ENCODE measurements around the gene FLNB.

Gene FLNB

DNA sequence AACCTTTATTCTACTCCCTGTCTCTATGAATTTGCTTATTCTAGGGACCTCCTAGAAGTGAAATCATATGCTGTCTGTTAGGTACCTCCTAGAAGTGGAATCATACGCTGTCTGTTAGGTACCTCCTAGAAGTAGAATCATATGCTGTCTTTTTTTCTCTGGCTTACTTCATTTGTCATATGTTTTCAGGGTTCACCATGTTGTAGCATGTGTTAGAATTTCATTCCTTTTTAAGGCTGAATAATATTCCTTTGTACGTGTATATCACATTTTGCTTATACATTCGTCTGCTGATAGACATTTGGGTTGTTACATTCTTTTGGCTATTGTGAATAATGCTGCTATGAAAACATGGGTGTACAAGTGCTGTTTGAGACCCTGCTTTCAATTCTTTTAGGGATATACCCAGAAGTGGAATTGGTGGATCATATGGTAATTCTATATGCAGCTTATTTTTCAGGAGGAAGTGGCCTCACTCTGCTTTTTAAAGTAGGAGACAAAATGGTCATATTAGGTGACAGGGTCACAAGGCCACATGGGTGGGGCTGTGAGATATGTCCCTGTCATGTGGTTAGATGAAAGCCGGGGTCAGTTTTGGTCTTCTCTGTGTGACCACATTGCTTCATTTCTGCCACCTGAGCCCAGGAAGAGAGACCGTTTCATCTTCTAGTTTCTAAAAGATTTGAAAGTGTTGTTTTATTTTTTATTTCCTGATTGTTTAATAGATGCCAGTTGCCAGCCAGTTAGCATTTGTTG is 76.7 kb downstream of the FLNB start:
- DNase-seq, result no peak

DNA sequence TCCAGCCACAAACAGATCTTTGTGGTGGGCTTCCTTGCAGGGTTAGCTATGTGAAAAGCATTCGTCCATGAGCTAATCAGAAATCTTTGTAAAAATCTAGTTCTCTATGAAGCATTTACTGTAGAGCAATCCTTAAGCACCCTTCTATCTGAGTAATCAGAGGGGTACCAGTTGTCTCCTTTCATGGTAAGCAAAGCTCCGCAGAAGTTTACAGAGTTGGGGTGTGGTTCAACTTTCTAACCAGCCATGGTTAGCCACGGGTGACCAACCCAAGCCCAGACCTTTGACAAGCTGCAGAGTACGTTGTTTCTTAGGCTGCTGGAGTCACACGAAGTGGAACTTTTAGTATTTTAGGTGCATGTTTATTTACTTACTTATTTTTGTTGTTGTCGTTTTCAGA is 77.4 kb downstream of the FLNB start:
- no peak for DNase-seq

DNA sequence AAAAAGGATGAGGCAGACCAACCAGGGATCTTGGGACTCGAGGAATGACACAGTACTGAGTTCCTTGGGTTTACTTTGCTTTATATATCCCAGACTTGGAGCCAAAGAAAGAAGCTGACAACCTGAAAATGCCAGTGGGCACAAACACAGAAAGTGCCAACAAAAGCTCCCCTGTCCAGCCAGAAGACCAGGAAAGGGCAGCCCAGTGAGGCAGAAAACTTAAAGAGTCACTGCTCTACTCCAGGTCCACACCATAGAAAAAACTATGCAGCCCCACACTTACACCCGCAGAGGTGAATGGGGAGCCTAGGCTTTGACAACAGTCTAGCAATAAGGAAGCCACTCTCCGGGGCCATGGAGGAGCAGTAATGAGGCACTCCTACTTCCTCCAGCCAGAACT is 80.3 kb downstream of the FLNB start:
- DNase-seq, result no peak

DNA sequence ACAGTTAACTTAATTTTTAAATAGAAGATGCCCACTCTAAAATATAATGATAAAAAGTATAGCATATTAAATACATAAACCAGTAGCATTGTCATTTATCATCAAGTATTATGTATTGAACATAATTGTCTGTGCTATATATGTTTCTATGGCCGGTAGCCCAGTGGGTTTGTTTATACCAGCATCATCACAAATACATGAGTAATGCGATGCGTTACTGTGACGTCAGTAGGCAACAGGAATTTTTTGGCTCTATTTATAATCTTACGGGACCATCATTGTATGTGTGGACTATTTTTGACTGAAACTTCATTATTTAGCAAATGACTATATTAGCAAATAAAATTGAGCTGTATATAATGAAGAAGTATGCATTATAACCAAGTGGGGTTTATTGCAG is 82.1 kb downstream of the FLNB start:
- no peak for DNase-seq

DNA sequence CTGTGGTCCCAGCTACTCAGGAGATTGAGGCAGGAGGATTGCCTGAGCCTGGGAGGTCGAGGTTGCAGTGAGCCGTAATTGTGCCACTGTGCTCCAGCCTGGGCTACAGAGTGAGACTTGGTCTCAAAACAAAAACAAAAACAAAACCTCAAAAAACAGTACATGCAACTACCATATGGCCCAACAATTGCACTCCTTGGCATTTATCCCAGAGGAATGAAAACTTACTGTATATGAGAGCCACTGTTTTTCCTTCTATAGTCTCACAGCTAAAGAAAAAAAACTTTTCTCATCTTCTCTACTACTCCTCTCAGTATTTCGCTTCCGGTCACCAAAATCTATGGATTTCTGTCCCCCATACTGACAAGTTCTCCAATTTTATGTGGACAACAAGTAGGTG is 84.3 kb downstream of the FLNB start:
- DNase-seq, result no peak

DNA sequence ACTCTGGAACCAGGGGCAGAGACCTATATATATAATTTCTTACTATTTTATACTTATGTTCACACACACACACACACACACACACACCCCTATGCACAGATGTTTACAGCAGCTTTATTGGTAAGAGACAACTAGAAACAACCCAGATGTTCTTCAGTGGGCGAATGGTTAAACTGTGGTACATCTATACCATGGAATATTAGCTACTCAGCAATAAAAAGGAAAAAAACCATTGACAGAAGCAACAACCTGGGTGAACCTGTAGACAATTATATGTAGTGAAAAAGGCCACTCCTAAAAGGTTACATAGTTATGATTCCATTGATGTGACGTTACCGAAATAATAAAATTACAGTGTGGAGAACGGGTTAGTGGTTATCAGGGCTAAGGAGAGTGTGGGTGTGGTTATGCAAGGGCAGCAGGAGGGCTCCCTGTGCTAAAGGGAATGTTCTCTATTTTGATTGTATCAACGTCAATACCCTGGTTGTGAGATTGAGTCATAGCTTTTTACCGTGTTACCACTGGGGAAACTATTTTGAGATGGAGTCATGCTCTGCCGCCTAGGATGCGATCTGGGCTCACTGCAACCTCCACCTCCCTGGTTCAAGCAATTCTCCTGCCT is 85.5 kb downstream of the FLNB start:
- no peak for DNase-seq

DNA sequence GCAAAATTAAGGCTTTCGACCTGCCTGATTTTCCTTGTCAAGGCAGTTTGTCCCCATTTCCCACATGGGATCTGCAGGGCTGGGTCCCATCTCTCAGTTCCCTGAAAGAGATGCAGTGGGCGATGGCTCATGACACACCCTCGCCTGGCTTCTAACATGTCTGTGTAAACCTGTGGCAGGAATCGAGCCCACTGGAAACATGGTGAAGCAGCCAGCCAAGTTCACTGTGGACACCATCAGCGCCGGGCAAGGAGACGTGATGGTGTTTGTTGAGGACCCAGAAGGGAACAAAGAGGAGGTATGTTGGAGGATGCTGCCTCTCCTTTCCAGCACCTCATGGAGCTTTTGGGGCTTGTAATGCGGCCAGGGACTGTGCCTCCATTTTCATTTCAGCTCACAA is 86.4 kb downstream of the FLNB start:
- DNase-seq, result no peak

DNA sequence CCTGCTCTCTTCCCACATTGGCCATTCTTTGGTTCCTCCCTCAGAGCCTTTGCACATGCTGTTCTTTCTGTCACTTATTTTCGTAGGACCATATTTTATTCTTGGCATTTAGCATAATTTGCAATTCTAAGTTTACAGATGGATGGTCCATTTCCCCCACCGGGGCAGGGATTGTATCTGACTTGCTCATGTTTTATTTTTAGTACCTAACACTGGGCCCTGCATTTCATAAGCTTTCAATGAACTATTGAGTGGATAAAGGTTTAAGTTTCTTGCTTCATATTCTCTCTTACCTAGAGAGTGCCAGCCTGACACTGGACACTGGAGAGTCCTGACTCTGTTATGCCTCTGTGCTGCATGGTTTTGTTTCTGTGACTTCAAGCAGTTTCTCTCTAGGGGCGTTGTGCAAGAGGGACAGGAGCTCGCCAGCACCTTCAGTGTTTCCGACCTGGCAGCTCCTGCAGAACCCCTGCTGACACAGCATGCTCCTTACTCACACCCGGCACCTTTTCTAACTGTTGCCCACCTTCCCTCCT is 87.4 kb downstream of the FLNB start:
- no peak for DNase-seq

DNA sequence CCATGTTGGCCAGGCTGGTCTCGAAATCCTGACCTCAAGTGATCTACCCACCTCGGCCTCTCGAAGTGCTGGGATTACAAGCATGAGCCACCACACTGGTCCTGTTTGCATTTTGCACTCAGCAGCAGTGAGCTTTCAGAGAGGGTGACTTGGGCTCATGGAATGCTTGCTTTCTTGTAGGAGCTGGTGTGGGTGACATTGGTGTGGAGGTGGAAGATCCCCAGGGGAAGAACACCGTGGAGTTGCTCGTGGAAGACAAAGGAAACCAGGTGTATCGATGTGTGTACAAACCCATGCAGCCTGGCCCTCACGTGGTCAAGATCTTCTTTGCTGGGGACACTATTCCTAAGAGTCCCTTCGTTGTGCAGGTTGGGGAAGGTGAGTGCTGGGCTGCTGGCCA is 90.3 kb downstream of the FLNB start:
- no peak for DNase-seq

DNA sequence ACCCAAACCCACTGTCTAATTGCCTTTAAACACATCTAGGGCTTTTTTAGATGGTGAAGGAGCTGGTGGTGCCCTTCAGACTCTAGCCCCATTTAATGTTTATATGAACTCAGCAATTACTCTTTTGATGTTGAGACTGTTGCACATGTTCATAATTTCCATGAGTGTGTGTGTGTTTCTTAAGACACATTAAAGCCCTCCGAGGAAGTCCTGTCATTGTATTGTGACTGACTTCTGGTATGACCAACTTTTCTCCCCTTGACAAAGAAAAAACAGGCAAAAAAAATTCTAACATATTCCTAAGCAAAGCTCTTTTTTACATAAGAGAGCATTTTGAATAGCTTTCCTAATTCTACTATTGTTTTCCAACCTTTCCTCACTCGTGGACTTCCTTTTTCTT is 91.6 kb downstream of the FLNB start:
- no peak for DNase-seq

DNA sequence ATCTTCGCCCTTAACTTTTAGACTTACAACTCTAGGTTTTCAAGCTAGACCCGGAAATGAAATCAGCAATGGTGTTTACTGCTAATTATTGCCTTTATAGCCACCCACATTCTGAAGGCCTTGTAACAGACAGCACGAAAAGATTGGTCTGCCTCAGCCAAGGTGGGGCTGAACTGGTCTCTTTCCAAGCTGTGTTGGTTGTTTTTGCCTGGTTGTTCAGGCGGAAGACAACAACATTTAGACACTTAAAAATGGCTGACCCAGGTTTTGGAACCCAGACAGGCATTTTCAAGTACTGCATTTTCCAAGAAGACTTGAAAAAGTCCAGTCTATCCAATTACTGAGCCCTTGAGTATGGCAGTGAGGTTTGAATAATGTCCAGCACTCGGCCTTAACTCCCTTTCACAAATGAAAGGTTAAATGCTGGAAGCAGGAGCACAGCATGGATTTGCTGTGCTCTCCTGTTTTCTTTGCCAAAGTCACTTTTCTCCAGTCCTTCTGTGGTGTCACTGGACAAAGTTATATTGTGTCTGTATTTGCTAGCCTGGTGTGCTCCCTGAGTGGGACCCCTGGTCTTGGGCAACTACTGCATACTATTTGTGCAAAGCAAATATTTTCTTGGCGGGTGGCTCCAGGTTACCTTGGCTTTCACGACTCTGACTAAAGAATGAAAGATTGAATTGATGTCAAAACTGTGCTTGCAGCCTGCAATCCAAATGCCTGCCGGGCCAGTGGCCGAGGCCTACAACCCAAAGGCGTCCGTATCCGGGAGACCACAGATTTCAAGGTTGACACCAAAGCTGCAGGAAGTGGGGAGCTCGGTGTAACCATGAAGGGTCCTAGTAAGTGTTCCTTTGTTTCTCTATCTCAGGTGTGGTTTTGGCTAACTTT is 93.5 kb downstream of the FLNB start:
- peak; percentile 6 to 69 for DNase-seq

DNA sequence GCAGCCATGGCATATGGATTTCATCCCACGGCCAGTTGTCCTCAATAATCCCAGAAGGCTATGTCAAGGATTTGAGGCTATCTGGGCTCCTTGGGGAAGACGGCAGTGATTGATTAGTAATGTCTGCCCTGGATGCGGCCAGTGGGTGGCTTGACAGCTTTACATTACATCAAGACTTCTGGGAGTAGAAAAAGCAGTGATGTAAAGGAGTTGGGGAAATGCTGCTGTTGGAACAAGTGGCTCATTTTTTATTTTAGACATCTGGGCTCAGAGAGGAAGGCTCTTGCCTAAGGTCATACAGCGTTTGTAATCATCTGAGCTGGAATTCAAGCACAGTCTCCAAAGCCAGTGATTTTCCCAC is 94.1 kb downstream of the FLNB start:
- no peak for DNase-seq

DNA sequence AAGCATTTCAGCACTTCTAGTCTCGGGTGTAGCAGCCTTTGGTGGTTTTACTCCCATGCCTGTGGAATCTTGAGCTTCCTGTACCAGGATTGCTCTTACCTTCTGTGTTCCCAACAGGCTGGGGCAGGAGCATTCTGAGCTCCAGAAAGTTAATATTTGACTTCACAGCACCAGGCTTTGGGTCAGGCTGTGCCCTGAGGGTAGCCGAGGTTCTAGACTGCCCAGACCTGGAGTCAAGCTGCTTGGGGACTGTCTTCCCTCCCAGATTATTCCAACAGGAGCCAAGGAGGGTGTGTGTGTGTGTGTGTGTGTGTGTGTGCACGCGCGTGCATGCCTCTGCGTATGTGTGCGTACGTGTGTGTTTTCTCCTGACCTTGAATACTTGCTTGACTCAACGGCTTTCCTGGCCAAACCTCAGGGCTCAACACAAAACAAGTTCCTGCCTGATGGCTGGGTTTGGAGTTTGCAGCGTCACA is 94.8 kb downstream of the FLNB start:
- DNase-seq, result no peak

DNA sequence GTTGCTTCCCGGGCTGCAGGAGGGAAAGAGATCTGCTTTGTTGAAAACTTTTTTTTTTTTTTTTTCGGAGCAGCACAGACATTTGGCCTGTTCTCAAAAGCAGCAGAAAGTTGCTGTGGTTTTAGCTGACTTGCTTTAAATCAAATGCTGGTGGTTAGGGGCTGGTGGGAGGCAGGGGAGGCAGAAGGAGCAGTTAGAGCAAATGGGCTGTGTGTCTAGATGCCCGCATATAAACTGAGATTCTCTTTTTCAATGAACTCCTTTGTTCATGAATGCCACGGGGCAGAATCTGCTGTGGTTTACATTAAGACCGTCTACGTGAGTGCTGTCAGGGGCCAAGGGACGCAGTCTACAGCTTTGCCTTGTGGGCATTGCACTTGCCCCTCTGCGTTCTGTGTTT is 95.9 kb downstream of the FLNB start:
- no peak for DNase-seq

DNA sequence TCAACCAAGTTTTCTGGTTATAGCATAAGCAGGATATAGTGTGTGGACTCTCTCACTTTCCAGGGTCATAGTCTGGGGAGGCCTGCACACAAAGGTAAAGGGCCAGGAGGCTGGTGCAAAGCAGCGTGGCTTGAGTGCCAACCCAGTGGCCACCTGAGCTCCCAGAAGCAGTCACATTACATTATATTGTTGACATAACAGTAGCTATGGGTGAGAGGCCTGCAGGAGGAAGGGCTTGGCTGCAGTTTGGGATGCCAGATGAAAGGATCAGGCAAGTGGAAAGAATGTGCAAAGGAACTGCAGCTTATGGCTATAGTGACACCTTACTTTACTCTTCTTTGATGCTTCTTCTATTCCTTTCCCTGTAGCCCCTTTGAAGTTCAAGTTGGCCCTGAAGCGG is 96.5 kb downstream of the FLNB start:
- no peak for DNase-seq

DNA sequence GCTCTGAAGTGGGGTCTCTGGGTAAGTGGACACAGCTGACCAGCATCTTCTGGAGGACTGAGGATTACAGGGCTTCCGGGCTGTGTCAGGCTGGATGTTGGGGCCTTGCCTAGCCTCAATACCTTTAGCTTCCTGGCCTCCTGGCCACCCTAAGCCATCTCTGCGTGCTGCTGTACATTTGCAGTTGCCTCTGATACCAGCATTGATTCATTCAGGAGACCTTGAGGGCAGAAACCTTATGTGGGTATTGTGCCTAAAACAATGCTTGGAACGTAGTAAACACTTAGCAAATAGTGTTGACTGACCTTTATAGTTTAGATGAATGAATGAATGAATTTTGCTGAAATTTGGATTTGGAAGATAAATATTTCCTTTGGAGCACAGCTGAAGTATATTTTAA is 97.0 kb downstream of the FLNB start:
- no peak for DNase-seq

DNA sequence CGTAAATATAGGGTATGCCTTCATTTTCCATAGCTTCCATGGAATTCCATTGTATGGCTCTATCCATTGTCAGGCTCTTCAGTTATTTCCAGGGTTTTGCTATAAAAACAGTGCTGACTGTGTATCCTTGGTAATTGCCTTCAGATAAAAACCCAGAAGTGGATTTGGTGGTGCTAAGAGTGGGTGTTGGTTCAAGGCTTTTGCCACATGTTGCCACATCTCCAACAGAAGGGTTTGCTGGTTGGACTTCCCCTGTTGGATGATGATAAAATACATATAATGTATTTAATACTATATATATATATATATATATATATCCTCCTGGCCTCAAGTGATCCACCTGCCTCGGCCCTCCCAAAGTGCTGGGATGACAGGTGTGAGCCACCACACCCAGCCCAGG is 97.8 kb downstream of the FLNB start:
- DNase-seq, result no peak

DNA sequence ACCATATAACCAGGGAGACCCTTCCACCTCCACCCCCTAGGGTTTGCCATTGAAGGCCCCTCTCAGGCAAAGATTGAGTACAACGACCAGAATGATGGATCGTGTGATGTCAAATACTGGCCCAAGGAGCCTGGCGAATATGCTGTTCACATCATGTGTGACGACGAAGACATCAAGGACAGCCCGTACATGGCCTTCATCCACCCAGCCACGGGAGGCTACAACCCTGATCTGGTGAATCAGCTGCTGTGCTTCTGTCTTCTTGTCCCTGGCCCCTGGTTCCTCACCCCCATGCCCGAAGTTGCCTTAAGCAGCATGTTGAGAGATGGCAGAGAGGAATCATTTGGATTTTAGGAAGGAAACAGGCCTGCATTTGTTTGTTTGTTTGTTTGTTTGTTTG is 98.4 kb downstream of the FLNB start:
- DNase-seq, result no peak

DNA sequence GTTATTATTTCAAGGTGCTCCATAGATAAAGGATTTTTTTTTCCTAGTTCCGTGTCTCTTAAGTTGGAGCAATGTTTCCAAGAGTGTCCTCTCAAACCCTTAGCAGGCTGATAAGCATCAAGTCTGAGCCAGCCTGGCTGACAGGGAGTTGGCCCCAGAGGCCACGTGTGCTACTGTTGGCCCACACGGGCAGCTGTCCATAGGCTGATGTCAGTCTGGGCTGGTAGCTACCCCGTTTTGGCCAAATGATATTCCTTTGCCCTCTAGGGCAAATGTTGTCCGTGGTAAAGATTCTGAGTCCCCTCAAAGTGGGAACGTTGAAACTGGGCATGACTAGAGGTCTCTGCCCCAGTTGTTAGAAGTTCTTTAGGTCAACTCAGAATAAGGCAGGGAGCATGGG is 99.4 kb downstream of the FLNB start:
- DNase-seq, result no peak

DNA sequence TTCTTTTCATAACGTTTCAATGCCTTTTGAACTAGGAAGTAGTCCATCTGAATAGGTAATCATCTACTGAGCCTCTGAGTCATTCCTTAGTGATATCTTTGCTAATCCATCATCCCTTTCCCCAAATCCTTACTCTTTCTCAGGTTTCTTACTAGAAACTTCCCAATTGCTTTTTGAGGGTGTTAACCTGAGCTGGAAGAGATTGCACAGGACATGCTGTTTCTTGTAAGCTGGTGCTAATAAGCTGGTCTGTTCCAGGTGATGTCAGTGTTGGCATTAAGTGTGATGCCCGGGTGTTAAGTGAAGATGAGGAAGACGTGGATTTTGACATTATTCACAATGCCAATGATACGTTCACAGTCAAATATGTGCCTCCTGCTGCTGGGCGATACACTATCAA is 101.5 kb downstream of the FLNB start:
- DNase-seq, result no peak

DNA sequence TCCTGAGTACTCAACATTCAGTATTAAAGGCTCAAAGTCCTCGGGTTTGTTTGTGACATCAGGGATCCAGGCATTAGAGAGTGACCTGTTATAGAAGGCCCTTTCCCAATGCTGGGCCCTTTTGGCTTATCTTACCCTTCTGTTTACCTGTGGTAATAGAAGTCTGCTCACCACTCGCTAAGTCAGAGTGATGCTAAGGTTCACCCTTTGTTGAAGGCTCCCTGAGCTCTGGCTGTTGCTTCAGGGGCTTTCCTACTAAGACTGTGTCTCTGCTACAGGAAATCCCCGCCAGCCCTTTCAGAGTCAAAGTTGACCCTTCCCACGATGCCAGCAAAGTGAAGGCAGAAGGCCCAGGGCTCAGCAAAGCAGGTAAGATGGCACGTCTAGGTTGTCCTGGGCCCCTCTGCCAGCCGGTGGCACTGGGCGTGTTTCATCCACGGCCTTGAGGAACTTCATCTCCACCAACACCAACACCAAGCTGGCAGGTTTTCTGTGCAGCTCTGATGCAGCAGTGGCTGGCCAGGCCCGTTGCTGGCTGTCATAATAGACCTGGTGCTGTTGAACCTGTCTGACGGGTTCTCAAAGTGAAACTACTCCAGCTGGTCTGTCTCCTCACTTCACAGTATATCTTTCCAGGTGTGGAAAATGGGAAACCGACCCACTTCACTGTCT is 103.4 kb downstream of the FLNB start:
- DNase-seq, result no peak

DNA sequence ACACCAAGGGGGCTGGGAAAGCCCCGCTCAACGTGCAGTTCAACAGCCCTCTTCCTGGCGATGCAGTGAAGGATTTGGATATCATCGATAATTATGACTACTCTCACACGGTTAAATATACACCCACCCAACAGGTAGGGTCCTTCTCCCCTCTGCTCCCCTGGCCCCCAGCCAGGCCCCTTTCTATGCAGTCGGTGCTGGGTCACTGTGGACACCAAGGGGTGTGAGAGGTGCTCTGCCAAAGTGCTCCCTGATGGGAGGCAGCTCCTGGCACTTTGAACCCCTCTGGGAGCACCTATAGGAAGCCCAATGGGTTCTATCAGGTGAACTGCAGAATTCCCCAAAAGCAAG is 103.9 kb downstream of the FLNB start:
- no peak for DNase-seq

DNA sequence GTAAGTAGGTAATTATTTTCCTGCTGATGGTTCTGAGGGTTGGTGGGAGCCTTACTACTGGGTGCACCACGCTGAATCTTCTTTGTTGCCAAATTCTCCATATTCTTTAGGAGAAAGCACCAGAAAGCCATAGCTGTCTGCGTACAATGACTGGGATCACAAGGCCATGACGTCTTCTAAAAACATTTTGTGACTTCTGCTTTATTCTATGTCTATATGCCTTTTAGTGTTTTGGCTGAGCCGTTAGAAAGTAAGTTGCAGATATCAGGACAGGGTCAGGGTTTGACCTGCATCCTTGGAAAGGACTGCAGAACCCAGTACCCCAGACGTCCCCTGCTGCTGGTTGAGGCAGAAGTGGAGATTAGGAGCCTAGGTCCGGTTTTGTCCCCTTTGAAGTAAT is 107.0 kb downstream of the FLNB start:
- no peak for DNase-seq
